Body of pancreas (tissue), 4 donors: ENCODE results near the gene RASGRP3. TPM values are rescaled to one million over a fixed set of nuclear protein-coding genes. Genes with fewer than 3 reads are reported as not detected.

Experiments used
- ATAC-seq: fragments of 150-250 bp; one replicate; pipeline ENCODE4 v1.9.1; 2016
- DNase-seq, 4 donors: peaks; one replicate each; pipeline ENCODE4 v3.0.0-alpha.2; 2019
- H3K27ac ChIP-seq, 4 donors: fragments of 200-600 bp; sonication (generic); 1 replicate in 3 of 4; 2 replicates in 1 of 4; pipeline versions ENCODE4 v1.5.1 to v1.6.1; 2016 to 2019; ENCODE audit warnings: mild to moderate bottlenecking in 1 of 4, mixed read lengths in 1 of 4, moderate library complexity in 1 of 4
- H3K27me3 ChIP-seq, 2 donors: fragments of 200-600 bp; sonication (generic); one replicate each; pipeline ENCODE4 v1.6.0; 2016; ENCODE audit warnings: mild to moderate bottlenecking in 1 of 2
- H3K36me3 ChIP-seq, 2 donors: fragments of 200-600 bp; sonication (generic); replicated peaks in 1 of 2; 2 replicates each; pipeline ENCODE4 v1.5.1; 2016; ENCODE audit warnings: low read depth in 2 of 2; ENCODE audit not compliant: insufficient read depth in 1 of 2
- H3K4me1 ChIP-seq: fragments of 200-600 bp; sonication (generic); one replicate; pipeline ENCODE4 v1.6.0; 2016
- H3K4me3 ChIP-seq, 2 donors: fragments of 200-600 bp; sonication (generic); 1 replicate in 1 of 2; 2 replicates in 1 of 2; pipeline ENCODE4 v1.5.1; 2016 to 2019
- H3K9me3 ChIP-seq, 3 donors: fragments of 200-600 bp; sonication (generic); 1 replicate in 2 of 3; 2 replicates in 1 of 3; pipeline ENCODE4 v1.5.1; 2016
- POLR2A ChIP-seq, 3 donors: fragments of 450-650 bp; IDR thresholded peaks; one replicate each; pipeline ENCODE4 v1.6.1; 2016; ENCODE audit warnings: antibody characterized with exemption in 3 of 3, mild to moderate bottlenecking in 2 of 3
- WGBS, 2 donors: methylation state at CpG; one replicate each; pipeline ENCODE4 v1.1.5; 2017; 5-methylcytosine and 5-hydroxymethylcytosine counted together
- intact Hi-C: fragments of 100-400 bp; cut with DNase I; formaldehyde crosslinking; loops from one replicate; pipeline ENCODE4 v1.15.1; 2023
- total RNA-seq, 2 donors: library from RNA; depleted of rRNA; stranded (reverse); fragments of >200 nt; gene quantifications; one replicate each; pipeline ENCODE4 v1.1.0, GENCODE V29; 2016
- TF ChIP-seq, protein P1 (sequence below), 7 experiments: fragments of 450-650 bp in 4 of 7; fragments of 200-600 bp in 3 of 7; sonication (generic) in 3 of 7; IDR thresholded peaks; one replicate each; pipeline ENCODE4 v1.5.1; 2016 to 2019; ENCODE audit warnings: antibody characterized with exemption in 7 of 7

RASGRP3 gene
- total RNA-seq, 2 donors from 2014 or later: 3.9 to 22.1 TPM

- Histone ChIP-seq H3K36me3 (no peaks in the 10 kb centered on the region), H3K9me3 (no peaks in the 10 kb centered on the region), H3K27me3 (no peaks in the 10 kb centered on the region), H3K27ac (no peak overlapping the region), H3K4me1 (no peaks in the 10 kb centered on the region), H3K4me3 (no peak overlapping the region)
- TF ChIP-seq, protein P1, sequence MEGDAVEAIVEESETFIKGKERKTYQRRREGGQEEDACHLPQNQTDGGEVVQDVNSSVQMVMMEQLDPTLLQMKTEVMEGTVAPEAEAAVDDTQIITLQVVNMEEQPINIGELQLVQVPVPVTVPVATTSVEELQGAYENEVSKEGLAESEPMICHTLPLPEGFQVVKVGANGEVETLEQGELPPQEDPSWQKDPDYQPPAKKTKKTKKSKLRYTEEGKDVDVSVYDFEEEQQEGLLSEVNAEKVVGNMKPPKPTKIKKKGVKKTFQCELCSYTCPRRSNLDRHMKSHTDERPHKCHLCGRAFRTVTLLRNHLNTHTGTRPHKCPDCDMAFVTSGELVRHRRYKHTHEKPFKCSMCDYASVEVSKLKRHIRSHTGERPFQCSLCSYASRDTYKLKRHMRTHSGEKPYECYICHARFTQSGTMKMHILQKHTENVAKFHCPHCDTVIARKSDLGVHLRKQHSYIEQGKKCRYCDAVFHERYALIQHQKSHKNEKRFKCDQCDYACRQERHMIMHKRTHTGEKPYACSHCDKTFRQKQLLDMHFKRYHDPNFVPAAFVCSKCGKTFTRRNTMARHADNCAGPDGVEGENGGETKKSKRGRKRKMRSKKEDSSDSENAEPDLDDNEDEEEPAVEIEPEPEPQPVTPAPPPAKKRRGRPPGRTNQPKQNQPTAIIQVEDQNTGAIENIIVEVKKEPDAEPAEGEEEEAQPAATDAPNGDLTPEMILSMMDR (IDR thresholded peaks at IDR 0.05): no peak
- no peak for TF ChIP-seq POLR2A (IDR thresholded peaks at IDR 0.05)
- intact Hi-C loops: no loop called here
- ATAC-seq: no peak
- DNase-seq: no peak
- 64 to 69% methylated on average over 2 of the region's 2 CpGs for WGBS, 2 donors
Observed at GRCh38 chr2:33444967-33445366, 31.5 kb upstream of the RASGRP3 start.

DNA sequence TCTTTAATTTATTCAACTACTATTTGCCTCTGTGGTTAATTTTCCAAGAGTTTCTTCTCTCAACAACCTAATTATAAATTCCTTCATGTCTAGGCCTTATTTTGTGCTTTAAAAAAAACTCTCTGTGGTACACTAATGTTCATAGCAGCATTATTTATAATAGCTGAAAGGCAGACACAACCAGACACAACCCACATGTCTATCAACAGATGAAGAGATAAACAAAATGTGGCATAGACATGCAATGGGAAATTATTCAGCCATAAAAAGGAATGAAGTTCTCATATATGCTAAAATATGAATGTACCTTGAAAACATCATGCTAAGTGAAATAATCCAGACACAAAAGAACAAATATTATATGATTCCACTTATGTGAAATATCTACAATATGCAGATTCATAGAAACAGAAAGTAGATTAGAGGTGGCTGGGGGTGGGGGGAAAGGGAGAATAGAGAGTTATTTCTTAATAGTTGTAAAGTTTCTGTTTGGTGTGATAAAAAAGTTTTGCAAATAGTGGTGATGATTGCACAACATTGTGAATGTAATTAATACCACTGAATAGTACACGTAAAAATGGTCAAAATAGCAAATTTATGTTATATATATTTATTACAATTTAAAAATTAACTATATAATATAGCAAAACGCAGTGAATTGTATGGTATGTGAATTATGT lies 28.1 kb upstream of the RASGRP3 start:
- DNase-seq (no peak), ATAC-seq (no peak)
- Histone ChIP-seq H3K36me3 (no peaks in the 10 kb centered on the region), H3K4me3 (no peak overlapping the region), H3K4me1 (no peaks in the 10 kb centered on the region), H3K9me3 (no peaks in the 10 kb centered on the region), H3K27ac (no peak overlapping the region), H3K27me3 (no peaks in the 10 kb centered on the region)
- no peak for TF ChIP-seq POLR2A (IDR thresholded peaks at IDR 0.05)
- TF ChIP-seq, protein P1 (IDR thresholded peaks at IDR 0.05): no peak
- 25 to 52% methylated on average over 2 of the region's 2 CpGs for WGBS, 2 donors
- intact Hi-C loops: no loop called here

DNA sequence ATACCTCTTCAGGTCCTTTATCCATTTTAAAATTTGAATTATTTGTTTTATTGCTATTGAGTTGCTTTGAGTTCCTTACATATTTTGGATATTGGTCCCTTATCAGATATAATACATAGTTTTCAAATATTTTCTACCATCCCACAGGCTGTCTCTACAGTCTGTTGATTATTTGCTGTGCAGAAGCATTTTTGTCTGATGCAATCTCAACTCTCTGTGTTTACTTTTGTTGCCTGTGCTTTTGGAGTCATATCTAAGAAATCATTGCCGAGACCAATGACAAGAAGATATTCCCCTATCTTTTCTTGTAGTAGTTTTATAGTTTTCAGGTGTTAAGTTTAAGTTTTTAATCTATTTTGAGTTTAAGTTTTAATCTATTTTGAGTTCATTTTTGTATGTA lies 25.2 kb upstream of the RASGRP3 start:
- ATAC-seq (no peak), DNase-seq (no peak)
- Histone ChIP-seq H3K4me1 (no peaks in the 10 kb centered on the region), H3K36me3 (no peaks in the 10 kb centered on the region), H3K4me3 (no peak overlapping the region), H3K9me3 (no peaks in the 10 kb centered on the region), H3K27ac (no peak overlapping the region), H3K27me3 (no peaks in the 10 kb centered on the region)
- WGBS, 2 donors: 0% methylated on average over 1 of the region's 1 CpG; no CpG with 5 or more reads in 1 of the 2 donors
- TF ChIP-seq POLR2A (IDR thresholded peaks at IDR 0.05): no peak
- TF ChIP-seq, protein P1 (IDR thresholded peaks at IDR 0.05): no peak
- intact Hi-C loops: no loop called here

GRCh38 chr2:33451825-33452224 lies 24.6 kb upstream of the RASGRP3 start:
- Histone ChIP-seq H3K4me3 (no peak overlapping the region), H3K27ac (no peak overlapping the region), H3K9me3 (no peaks in the 10 kb centered on the region), H3K27me3 (no peaks in the 10 kb centered on the region), H3K36me3 (no peaks in the 10 kb centered on the region), H3K4me1 (no peaks in the 10 kb centered on the region)
- intact Hi-C loops: no loop called here
- ATAC-seq: no peak
- 69 to 72% methylated on average over 1 of the region's 1 CpG for WGBS, 2 donors
- TF ChIP-seq, protein P1 (IDR thresholded peaks at IDR 0.05): no peak
- TF ChIP-seq POLR2A (IDR thresholded peaks at IDR 0.05): no peak
- no peak for DNase-seq

GRCh38 chr2:33452545-33452944 lies 23.9 kb upstream of the RASGRP3 start:
- H3K4me3 ChIP-seq: no peak overlapping the region
- intact Hi-C loops: no loop called here
- no peaks in the 10 kb centered on the region for H3K9me3 ChIP-seq
- H3K36me3 ChIP-seq: no peaks in the 10 kb centered on the region
- H3K27ac ChIP-seq: no peak overlapping the region
- DNase-seq (no peak), ATAC-seq (no peak)
- TF ChIP-seq POLR2A (IDR thresholded peaks at IDR 0.05): no peak
- TF ChIP-seq, protein P1 (IDR thresholded peaks at IDR 0.05): no peak
- H3K27me3 ChIP-seq: no peaks in the 10 kb centered on the region
- H3K4me1 ChIP-seq: peaks cover 3% of the 10 kb centered on the region
